ENCODE data around the gene NUDT14.

DNA sequence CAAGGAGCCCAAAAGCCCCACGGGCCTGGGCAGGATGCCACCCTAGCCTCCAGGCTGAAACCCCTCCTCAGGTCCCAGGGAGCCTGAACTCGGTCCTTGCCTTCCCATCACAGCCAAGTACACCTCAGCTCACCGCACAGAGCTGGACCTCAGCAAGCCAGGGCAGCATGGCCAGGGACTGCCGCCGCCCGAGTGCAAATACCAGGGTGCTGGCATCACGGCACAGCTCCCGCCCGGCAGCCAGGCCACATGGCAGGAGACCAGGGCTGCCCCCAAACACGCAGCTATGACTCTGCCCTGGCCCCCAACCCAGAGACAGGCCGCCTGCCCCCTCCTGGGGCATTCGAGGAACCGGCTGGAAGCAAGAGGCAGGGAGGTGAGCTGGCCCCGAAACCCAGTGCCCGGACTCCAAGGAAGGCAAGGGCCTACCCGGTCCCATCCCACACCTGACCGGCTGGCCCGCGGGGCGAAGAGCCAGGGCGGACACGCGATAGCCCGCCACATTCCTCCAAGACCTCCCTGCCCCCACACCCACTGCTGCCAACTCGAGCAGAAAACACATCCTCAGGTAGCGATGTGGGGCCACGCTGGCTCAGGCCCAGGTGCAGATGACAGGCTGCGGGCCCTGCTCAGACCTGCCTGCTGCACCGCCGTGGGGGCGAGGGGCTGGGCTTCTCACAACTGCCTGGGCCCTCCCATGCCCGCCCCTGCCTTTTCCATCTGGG, 15.2 kb downstream of the NUDT14 start:
- no peak for TF ChIP-seq SIN3A (IDR thresholded peaks at IDR 0.05; ENCODE audit: borderline replicate concordance, insufficient read depth, low read length)
- TF ChIP-seq POLR2AphosphoS5 (IDR thresholded peaks at IDR 0.05; ENCODE audit: low read depth, low read length) = no peak

All from PFSK-1 (cell line).